ENCODE results near the gene NKAIN4.

The NKAIN4 gene

GRCh38 chr20:63254232-63254605 lies at the start of gene NKAIN4:
Gene NKAIN4, minus strand, starts transcription at chr20:63254463. Its CDS starts 13 bp downstream, at chr20:63254450.
- DNase-seq = no peak

DNA sequence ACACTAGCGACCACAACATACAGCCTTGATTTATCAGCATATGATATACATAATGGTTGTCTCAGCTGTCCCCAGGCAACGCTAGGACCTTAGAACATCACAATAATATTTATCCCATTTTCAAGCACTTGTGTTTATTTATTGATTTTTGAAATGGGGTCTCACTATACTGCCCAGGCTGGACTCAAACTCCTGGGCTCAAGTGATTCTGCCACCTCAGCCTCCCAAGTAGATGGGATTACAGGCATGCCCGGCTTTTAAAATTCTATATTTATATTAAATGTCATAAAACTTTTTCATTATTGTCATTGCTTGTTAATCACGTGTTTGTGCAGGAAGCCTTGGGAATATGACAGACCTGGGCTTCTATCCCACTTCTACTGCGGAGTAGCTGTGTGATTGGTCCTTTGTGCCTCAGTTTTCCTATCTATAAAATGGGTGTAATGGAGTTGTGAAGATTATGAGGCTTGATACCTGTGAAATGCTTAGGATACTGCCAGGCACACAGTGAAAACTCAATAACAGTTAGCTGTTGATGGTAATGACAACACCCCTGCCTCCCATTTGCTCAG lies 48.9 kb upstream of the NKAIN4 start:
- DNase-seq = no peak

DNA sequence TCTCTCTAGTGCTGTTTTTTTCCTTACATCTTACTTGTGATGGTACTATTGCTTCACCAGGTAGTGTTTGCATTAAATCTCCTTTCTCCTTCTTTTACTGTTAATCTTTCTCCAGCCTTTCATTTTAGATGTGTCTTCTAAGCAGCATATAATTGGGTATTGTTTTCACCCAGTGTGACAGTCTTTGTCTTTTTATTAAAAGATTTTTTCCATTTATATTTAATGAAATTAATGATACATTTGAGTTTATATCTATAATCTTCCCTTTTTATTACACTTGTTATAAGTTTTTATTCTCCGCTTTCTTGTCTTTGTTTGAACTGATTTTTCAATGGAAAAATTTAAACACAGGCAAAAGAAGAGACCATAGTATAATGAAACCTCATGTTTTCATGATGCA lies 47.4 kb upstream of the NKAIN4 start:
- no peak for DNase-seq

DNA sequence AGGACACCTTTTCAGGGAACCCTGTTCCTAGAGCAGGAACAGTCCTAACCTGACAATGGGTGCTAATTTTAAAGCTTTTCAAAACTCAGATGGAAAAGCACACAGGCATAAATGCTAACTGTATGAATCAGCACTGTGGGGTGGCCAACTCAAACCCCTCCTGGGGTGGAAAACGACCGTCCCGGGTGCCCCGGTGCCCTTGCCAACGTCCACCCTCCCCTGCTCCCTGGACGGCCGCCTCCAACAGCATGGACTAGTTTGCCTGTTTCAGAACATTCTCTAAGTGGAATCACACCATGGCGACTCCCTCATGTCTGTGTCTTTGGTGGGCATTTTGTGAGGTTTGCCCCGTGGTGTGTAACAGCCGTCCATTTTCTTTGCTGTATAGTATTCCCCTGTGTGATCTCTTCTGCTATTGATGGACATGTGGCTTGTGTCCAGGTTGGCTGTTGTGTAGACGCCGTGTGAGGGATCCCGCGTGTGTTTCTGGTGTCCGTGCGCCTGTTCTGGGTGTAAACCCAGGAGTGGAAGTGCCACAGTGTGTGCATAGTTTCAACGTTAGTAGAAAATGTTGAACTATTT lies 44.6 kb upstream of the NKAIN4 start:
- no peak for DNase-seq

- DNase-seq = no peak
These were observed 43.7 kb upstream of the NKAIN4 start for GRCh38 chr20:63297796-63298572.

GRCh38 chr20:63297371-63297781 lies 43.1 kb upstream of the NKAIN4 start:
- no peak for DNase-seq

GRCh38 chr20:63296531-63297299 lies 42.5 kb upstream of the NKAIN4 start:
- DNase-seq = no peak

DNA sequence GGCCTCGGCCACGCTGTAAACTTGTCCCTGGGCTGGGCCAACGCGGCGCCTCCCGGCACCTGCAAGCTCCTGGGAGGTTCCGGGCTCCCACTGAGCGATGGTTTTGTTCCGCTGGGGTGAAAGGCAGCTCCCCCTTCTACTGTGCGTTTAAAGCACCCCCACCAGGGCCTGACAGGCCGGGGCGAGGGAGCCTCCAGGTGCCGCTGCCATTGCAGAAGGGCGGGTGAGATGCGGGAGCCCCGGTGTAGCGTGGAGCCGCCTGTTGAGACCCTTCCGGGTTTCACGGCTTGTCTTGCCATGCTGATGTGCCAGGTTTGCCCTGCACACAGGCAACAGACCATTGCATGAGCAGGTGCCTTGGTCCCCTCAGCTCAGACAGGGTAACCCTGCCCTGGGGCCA lies 41.6 kb upstream of the NKAIN4 start:
- no peak for DNase-seq

DNA sequence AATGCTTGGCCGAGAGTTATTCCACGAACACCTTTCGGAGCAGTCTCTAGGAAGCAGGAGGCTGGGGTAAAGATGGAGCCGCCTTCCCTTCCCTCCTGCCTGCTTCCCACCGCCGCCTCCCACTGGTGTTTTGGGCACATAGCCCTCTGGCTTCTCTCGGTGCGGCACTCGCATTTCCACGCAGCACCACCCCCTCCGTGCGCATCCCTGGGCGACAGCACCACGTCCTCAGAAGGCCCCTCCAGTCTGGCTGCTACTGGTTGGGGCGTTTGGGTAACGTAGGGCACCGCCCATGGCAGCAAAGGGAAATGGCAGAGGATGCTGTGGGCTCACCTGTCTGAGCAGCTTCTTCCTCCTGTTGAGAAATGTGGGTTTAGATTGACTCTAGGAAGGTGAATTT lies 41.2 kb upstream of the NKAIN4 start:
- no peak for DNase-seq

DNA sequence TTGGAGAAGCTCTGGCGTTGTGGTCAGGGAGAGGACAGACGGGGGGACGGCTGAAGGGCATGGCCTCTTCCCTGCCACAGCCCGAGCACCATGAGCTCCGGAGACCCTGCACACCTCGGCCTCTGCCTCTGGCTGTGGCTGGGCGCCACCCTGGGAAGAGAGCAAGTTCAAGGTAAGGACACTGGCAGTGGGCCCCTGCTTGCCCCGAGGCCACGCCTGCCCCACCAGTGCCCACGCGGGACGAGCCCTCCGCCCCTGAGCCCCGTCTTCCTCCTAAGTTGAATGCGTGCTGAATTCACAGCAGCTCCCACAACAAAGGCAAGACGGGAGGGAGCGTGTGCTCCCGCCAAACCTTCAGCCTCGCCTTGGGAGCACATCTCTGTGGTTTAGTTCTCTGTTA lies 40.8 kb upstream of the NKAIN4 start:
- DNase-seq = no peak

GRCh38 chr20:63294536-63294900 lies 40.3 kb upstream of the NKAIN4 start:
- DNase-seq = no peak

- no peak for DNase-seq
These were observed 39.7 kb upstream of the NKAIN4 start for GRCh38 chr20:63293871-63294535.

DNA sequence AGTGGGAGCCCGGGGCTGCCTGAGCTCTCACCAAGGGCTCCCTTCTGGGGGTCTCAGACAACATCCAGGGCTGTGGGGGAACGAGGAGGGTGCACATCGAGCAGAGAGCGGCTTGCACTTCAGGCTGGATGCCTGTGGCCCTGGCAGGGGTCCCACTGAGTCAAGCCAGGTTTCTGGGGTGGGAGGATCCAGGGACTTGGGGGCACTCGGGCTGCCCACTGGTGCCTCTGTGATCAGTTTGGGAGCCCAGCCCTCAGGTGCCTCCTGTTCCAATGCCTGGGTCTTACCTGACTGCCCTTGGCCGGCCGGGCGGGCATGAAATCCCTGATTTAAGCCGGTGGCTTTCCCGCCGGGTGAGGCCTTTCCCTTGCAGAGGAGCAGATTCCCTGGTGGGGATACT lies 39.2 kb upstream of the NKAIN4 start:
- DNase-seq = no peak

DNA sequence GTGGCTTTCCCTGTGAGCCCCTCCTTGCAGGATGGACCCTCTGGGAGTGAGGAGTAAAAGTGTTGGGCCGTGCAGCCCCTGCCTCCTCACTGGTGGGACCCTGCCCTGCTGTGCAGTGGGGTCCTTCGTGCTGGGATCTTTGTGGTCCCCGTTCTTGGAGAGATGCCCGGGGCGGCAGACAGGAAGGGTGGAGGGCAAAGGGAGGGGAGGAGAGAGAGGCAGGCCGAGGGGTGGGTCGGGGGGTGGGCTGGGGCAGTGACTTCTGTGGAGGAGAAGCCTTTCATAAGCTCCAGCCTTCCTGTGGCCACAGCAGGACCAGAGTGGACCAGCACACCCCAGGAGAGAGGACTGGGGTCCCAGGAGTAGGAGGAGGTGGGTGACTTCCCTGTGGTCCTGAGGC lies 38.6 kb upstream of the NKAIN4 start, which contains the start of gene COL20A1:
COL20A1 (plus strand) TSS at position 283 of the 400 bp plus-strand sequence. CDS start 1,922 bp downstream, outside the sequence.
- no peak for DNase-seq

DNA sequence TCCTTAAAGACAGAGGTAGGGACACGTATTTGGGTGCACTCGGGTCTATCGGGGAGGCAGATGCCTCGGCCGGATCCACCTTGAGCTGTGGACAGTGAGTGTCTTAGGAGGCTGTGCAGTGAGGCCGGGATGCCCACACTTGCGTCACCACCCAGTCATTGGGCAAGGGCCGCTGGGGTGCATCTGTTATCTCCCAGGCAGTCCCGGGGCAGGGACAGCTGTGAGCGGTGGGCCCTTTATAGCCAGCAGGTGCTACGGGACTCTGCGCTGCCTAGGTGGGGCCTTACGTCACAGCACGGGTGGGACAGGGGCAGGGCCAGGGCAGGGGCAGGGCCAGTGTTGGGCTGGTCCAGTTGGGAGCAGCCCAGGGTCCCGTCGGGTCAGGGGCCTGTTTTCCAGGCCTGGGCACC lies 38.0 kb upstream of the NKAIN4 start:
- DNase-seq = no peak

DNA sequence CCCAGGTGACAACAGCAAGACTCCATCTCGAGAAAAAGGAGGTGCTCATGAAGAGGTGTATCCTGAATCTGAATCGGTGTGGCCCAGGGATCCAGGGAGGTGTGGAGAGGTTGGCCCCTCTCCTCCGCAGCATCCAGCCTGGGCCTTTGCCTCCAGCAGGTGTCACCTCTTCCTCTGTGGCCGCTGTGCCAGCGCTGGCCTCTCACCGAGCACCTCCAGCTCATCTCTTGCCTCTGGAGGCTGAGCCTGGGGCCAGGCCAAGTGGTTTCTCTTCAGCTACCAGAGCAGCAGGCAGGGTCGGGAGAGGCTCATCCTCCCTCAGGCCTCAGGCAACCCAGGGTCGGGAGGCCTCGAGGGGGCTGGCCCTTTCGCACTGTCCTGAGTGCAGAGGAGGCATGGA lies 37.5 kb upstream of the NKAIN4 start:
- no peak for DNase-seq

- DNase-seq = peak; percentile 67
These were observed 36.6 kb upstream of the NKAIN4 start for GRCh38 chr20:63290677-63291472.

- DNase-seq = no peak
These were observed 35.9 kb upstream of the NKAIN4 start for GRCh38 chr20:63290136-63290676.

- no peak for DNase-seq
These were observed 35.3 kb upstream of the NKAIN4 start for GRCh38 chr20:63289311-63290135.

DNA sequence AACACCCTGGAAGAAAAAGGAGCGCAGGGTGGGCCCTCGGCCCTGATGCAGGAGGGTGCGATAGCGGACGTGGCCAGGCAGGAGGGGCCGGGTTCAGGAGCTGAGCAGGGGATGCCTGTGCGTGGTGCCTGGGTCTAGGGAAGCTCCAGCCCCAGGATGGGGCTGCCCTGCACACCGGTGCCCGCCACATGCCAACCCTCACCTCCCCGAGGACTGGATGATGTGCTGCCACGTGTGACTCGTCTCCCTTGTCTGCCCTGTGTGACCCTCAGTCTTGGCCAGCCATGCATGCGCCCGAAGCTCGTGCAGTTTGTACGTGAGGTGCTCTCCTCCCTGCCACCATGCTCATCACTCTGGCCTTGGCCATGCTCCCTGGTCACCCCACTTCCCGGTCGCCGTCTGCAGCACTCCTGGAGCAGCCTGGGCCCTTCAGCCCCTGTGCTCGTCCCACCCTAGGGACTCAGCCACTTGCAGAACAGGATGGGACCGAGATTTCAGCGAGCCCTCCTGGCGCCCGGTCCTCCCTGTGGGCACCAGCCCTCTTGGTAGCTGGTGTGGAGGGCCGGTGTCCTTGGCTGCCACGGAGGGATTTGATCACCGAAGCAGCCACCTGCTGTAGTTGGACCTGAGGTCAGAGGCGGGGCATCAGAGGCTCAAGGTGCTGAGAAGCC lies 34.5 kb upstream of the NKAIN4 start:
- DNase-seq = no peak

All from stimulated activated CD4-positive, alpha-beta T cell treated with anti-CD3 and anti-CD28 coated beads, Interleukin-1b, Interleukin-23, amount 100 ng/mL, for 48 hours (primary cell).